NAMALWA (cell line): Measurements from ENCODE around the gene MOV10L1.
"Not testable (repeated sequence)": the region's sequence is repeated elsewhere in the genome, so short reads cannot be mapped to it uniquely, and the experiment has no call there.

Experiments
- DNase-seq: peaks from one replicate; pipeline ENCODE4 v3.0.0-alpha.2; 2015; ENCODE audit warnings: low spot score

The MOV10L1 gene

DNA sequence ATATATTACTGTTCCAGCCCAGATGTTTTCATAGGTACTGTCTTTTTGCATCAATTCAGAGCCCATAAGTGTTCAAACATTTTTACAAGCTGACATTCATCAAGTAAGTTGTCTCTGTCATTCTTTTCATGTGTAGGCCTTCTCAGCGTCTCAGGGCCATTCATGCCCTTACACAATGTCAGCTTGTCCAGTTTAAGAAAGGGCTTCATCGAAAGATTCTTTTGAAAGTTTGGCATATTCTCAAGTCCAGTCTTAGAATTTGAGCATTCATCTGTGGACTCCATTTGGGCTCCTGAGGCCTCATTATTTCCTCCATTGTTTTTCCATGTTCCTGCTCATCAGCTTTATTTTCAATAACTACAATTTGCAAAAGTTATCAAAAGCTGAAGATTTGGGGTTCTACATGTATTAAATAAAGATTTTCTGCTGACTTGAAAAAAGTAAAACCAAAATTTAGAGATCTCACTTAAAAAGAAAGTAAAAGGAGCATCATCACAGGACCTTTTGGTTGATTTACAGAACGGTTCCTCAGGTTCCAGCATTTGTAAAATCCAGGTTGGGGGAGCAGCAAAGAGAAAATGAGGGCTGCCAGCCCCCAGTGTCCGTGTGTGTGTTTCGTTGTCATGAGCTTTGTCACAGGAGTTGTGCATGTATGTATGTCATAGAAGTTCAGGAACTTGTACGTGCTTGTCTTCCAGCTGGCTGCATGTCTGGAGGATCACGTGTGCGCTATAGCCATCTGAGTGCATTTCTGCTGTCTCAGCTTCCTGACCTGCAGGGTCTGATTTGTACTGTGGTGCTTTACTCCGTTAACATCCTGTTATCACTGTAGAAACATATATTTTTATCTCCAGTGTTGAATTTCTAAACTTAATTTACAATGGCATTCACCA is 15.6 kb downstream of the MOV10L1 start:
- DNase-seq, result peak; percentile 61

DNA sequence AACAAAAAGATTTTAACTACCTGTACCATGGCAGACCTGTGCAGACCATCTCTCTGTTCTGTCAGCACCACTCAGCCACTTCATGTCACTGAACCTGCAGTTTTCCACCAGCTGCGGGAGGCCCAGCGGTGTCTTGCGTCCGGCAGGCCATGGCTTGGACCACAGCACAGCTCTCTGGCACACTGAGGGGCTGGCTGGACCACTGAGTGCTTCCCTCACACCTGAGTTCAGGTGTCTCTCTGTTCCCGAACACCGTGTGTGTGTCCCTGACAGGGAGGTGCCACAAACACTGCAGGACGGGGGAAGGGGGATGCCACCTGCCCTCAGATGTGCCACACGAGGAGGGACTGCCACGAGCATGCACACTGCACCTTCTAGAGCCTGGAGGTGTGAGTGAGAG is 17.7 kb downstream of the MOV10L1 start:
- no peak for DNase-seq

- DNase-seq, result no peak
These were observed 21.2 kb downstream of the MOV10L1 start for GRCh38 chr22:50111056-50111455.

DNA sequence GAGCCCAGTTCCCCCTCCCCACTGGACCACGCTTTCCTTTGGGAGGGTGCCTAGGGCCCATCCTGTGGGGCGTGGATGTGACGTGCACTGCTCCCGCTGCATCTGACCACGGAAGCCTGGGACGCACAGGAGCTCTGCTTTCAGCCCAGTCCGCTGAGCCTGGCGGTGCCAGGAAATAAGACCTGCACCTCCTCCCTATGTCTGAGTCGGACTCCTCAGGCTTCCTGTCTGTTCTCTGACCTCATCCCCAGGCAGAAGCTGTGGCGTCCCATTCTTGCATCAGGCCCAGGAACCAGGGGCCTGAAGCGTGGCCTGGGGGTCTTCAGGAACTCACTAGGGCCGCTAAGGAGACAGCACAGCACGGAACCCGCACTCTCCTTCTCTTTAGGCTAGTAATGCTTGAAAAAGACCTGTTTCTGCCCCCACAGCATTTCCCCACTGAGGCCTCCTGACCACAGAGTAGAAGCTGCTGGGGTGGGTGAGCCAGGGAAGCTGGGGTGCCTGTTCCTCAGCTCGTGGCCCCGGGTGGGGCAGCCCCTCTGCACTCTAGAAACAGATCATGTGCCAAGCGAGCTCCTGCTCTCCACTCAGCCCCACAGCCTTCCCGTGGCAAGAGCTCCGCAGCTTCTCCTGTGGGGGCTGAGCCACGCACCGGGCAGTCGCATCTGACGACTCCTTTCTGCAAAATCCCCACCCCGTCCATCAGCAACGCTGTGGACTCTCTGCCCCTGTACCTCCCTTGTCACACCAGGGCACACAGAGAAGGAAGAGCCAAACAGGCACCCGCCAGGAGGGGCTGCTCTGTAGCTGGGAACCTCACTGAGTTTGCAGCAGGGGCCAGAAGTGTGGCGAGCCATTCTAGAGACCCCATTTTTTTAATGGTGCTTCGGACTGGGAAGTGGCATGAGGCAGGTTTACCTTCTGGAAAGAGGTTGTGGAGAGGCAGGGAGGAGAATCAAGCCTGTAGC is 22.6 kb downstream of the MOV10L1 start:
- DNase-seq, result no peak

- no peak for DNase-seq
These were observed 24.6 kb downstream of the MOV10L1 start for GRCh38 chr22:50114221-50115021.

GRCh38 chr22:50115693-50116092 is 25.9 kb downstream of the MOV10L1 start:
- no peak for DNase-seq

DNA sequence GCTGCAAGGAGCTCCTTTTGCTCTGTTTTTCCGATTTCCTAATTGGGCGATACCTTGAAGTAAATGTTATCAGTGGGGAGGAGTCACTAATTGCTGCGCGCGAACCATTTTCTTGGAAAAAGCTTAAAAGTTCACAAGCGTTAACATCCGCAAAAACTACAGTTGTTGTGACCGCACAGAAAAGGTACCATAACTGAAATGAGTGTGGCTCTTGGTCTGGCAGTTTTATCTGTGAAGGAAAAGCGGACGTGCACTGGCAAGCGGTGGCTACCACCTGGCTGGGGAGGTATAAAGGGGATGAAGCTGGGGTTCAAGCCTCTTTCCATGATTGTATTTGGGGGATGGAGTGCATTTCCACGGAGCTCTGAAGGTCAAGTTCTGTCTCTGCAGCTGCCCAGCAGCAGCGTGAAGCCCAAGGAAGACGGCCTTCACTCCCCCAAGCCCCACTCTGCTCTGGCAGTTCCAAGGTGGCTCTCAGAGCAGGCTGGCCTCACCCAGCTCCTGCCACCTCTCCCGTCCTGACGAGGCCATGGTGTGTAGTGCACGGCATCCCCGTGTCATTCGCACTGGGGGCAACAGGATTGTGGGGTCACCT is 27.5 kb downstream of the MOV10L1 start:
- DNase-seq, result no peak

GRCh38 chr22:50118129-50118528 is 28.3 kb downstream of the MOV10L1 start:
- DNase-seq, result no peak

GRCh38 chr22:50118557-50119168 is 28.9 kb downstream of the MOV10L1 start:
- DNase-seq, result no peak

DNA sequence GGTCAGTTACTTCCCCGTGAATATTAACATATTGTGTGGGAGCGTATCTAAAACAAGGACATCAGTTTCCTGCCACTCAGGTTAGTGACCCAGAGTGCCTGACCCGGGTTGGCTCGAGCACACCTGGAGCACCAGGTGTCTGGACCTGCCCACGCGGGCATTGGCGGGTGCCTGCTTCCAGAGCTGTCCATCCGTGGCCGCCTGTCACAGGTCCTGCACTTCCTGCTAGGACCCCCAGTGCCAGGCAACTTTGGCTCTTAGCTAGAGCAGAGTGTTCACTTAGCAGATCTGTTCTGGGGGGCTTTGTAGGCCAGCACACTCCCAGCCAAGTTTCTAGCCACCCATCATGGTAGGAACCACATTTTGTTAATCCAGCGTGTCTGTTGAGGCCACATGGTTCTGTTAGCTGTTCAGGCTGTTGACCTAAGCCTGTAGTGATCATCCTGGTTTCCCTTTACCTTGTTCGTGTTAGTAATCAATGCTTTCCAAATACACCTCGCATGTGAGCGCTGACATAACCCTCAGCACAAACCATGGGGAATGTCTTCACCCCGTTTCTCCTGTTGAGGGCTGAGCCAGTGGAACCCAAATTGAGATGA is 29.5 kb downstream of the MOV10L1 start:
- DNase-seq, result no peak

DNA sequence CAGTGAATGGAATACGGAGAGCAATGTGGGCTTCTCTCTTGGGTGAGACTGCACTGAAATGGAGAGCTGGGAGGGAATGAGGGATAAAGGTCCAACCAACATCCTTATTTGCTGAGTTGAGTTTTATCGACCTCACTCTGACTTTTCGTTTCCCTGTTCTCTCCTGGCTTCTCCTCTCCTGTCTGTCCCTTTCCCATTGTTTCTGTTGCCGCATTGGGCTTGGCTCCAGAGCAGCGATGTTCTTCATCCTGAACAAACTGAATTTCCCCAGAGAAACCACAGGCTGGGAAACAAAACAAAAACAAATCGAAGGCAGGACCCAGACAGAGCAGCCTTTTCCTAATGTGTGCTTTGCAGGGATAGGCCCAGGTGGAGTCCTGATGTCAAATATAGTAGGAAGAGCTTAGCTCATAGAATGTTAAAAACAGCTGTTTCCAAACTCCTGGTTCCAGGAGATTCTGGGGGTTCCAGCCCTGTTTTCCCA is 30.0 kb downstream of the MOV10L1 start:
- DNase-seq, result no peak

DNA sequence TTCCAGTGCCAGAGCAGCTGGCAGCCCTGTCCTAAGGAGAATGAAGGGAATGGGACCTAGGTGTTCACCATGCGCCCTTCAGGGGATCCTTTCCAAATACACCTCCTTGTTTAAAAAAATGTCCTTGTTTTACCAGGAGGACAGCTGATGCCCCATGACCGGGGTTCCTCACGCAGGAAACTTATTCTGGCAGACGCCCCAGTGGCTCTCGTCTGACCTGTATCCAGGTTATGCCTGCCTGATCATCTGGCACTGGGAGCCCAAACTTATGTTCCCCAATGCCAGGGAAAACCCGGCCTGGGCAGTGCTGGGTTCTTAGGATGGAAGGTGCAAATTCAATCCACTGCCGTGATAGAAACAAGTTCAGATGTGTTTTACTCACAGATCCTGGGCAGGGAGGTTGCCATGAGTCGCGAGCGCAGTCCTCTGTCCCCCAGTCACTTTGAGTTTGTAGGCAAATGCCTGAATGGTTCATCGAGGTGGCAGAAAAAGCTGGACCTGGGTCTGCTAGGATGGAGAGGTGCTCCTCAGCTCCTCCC is 31.5 kb downstream of the MOV10L1 start:
- DNase-seq, result no peak

DNA sequence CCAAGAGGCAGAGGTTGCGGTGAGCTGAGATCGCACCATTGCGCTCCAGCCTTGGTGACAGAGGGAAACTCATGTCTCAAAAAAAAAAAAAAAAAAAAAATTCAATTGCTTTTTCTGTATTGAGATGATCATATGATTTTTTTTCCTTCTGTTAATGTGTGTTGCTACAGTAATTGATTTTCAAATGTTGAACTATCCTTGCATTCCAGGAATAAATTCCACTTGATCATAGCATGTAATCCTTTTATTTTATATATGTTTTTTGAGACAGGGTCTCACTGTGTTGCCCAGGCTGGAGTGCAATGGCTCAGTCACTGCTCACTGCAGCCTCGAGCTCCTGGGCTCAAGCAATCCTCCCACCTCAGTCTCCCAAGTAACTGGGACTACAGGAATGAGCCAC is 33.3 kb downstream of the MOV10L1 start:
- no peak for DNase-seq

GRCh38 chr22:50125029-50125428 is 35.2 kb downstream of the MOV10L1 start:
- no peak for DNase-seq

- no peak for DNase-seq
These were observed 39.4 kb downstream of the MOV10L1 start for GRCh38 chr22:50129121-50129736.

DNA sequence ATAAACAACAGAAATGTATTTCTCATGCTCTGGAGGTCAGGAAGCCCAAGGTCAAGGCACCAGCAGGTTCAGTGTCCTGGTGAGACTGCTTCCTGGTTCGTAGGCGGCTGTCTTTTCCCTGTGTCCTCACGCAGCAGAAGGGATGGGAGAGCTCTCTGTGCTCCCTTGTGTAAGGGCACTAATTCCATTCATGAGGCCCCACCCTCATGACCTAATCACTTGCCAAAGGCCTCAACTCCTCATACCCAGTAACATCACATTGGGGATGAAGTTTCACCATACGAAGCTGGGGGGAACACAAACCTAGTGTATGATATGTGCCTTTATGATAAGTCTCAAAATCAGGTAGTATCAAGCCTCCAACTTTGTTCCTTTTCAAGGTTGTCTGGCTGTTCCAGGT is 42.1 kb downstream of the MOV10L1 start:
- DNase-seq, result no peak

DNA sequence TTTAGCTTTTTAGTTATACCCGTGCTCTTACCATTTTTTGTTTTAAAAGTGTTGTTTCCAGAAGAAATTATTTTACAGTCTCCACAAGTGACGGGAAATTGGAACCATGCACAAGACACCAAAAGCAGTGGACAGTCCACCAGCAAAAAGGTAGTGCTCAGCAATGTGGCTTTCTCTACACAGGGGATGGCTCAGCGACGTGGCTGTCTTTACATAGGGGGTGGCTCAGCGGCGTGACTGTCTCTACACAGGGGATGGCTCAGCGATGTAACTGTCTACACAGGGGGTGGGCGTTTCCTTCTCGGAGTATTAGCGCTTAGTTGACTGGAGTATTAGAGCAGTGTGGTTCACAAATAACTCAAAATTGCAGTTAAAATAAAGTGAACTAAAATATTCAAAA is 44.7 kb downstream of the MOV10L1 start:
- no peak for DNase-seq

DNA sequence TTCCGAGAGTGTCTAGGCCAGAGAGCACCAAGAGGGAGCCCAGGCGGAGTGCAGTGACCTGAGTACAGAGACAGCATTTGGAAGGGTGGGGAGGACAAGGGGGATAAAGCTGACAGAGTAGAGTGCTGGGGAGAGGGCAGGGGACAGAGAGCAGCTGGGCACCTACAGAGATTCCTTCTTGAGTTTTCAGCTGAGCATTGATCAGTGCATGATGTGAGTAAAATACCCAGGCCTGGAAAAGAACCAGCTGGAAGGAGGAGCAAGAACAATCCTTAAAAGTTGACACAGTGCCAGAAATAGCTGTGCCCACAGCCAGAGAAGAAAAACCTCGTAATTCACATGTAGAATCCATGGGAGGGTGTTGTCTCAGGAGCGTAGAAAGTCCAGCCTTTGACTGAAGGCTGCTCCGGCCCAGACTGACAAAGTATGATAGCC is 46.8 kb downstream of the MOV10L1 start:
- DNase-seq, result no peak

GRCh38 chr22:50137277-50137676 is 47.5 kb downstream of the MOV10L1 start:
- not testable (repeated sequence) for DNase-seq

DNA sequence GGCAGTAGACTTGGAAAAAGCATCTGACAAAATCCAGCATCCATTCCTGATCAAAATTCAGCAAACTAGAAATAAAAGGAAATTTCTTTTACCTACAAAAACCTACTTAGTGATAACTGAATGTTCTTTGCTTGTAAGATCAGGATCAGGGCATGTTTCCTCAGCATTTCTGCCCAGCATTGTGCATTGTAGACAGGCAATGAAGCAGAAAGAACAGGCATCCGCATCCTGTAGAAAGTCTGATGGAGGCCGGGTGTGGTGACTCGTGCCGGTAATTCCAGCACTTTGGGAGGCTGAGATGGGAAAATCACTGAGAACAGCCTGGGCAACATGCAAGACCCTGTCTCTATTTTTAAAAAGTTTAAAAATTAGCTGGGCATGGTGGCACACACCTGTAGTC is 48.2 kb downstream of the MOV10L1 start:
- DNase-seq, result no peak
